Stomach (tissue), 9 donors: ENCODE results near the gene SEC61G. TPM values are rescaled to one million over a fixed set of nuclear protein-coding genes. Genes with fewer than 3 reads are reported as not detected.

ENCODE experiments used
- DNase-seq, 2 donors: peaks; one replicate each; pipeline versions ENCODE4 v3.0.0 to v3.0.0-alpha.2; 2013 to 2019
- H3K27ac ChIP-seq, 5 donors: fragments of 200-600 bp in 4 of 5; sonication (generic) in 4 of 5; one replicate each; pipeline ENCODE4 v1.5.1; 2013 to 2019; ENCODE audit warnings: mild to moderate bottlenecking in 1 of 5, moderate library complexity in 1 of 5
- H3K27me3 ChIP-seq, 3 donors: fragments of 200-600 bp; sonication (generic); one replicate each; pipeline ENCODE4 v1.5.1; 2017 to 2019; ENCODE audit warnings: mixed run types in 1 of 3
- H3K36me3 ChIP-seq, 4 donors: fragments of 200-600 bp; sonication (generic); 1 replicate in 3 of 4; 2 replicates in 1 of 4; pipeline ENCODE4 v1.5.1; 2016 to 2019
- H3K4me1 ChIP-seq, 4 donors: fragments of 200-600 bp; sonication (generic); one replicate each; pipeline ENCODE4 v1.5.1; 2016 to 2019
- H3K4me3 ChIP-seq, 4 donors: fragments of 200-600 bp; sonication (generic) in 3 of 4; one replicate each; pipeline ENCODE4 v1.5.1; 2016 to 2019; ENCODE audit warnings: mild to moderate bottlenecking in 1 of 4
- H3K9me3 ChIP-seq, 4 donors: fragments of 200-600 bp; sonication (generic); one replicate each; pipeline ENCODE4 v1.5.1; 2016 to 2019
- CTCF ChIP-seq, 7 experiments: fragments of 450-650 bp in 4 of 7; fragments of 200-600 bp in 3 of 7; sonication (generic) in 3 of 7; IDR thresholded peaks; one replicate each; pipeline ENCODE4 v1.5.1; 2016 to 2019; ENCODE audit warnings: antibody characterized with exemption in 7 of 7, control low read depth in 2 of 7, mild to moderate bottlenecking in 1 of 7
- EP300 ChIP-seq: sonication (generic); formaldehyde crosslinking; IDR thresholded peaks from one replicate; pipeline ENCODE4 v1.6.1; 2017; ENCODE audit warnings: antibody characterized with exemption
- POLR2A ChIP-seq, 4 donors: fragments of 450-650 bp; IDR thresholded peaks; one replicate each; pipeline ENCODE4 v1.6.1; 2016; ENCODE audit warnings: antibody characterized with exemption in 4 of 4, control low read depth in 2 of 4, mild to moderate bottlenecking in 1 of 4, moderate library complexity in 1 of 4
- POLR2AphosphoS5 ChIP-seq, 3 donors: sonication (generic); formaldehyde crosslinking; IDR thresholded peaks; one replicate each; pipeline ENCODE4 v1.6.1; 2016; ENCODE audit warnings: antibody characterized with exemption in 3 of 3
- WGBS, 5 donors: extraction: QIAGEN DNeasy Blood & Tissue Kit in 3 of 5; methylation state at CpG; one replicate each; pipeline versions ENCODE4 v1.1.5 to v1.1.7; 2013 to 2018; 5-methylcytosine and 5-hydroxymethylcytosine counted together
- intact Hi-C: fragments of 100-400 bp; cut with DNase I; formaldehyde crosslinking; loops from one replicate; pipeline ENCODE4 v1.15.1; 2023; ENCODE audit warnings: low total_unique reads
- polyA plus RNA-seq, 3 donors: library from polyadenylated mRNA; stranded (reverse); fragments of 200-250 nt; gene quantifications; one replicate each; pipeline ENCODE4 v1.2.3, GENCODE V29; 2013
- total RNA-seq, 5 donors: library from RNA; depleted of rRNA; stranded (reverse); fragments of >200 nt; gene quantifications; one replicate each; pipeline versions ENCODE4 v1.1.0 to v1.2.3, GENCODE V29; 2014 to 2016
- donor health status: healthy with polysubstance abuse.
- donor health status: Bipolar disorder and iron deficiency.
- donor health status: healthy.

The SEC61G gene
- total and polyA plus RNA-seq, 8 donors: 0.87 to 488 (median 135) TPM

GRCh38 chr7:54769203-54769602 is 10.2 kb upstream of the SEC61G start:
- Histone ChIP-seq H3K36me3 (no peaks in the 10 kb centered on the region), H3K4me3 (no peak overlapping the region), H3K27me3 (peaks cover 0 to 22% (median 0%) of the 10 kb centered on the region in 3 donors), H3K27ac (no peak overlapping the region), H3K4me1 (peaks cover 0 to 9% (median 4%) of the 10 kb centered on the region in 4 donors), H3K9me3 (no peaks in the 10 kb centered on the region)
- 77 to 94% (median 90%) methylated on average over 2 of the region's 2 CpGs for WGBS, 5 donors
- TF ChIP-seq EP300 (no peak), POLR2AphosphoS5 (IDR thresholded peaks at IDR 0.05) (no peak), POLR2A (IDR thresholded peaks at IDR 0.05) (no peak), CTCF (IDR thresholded peaks at IDR 0.05) (no peak)
- no peak for DNase-seq
- intact Hi-C loops: no loop called here

- 90 to 94% (median 92%) methylated on average over 9 of the region's 9 CpGs for WGBS, 5 donors
- no peak for TF ChIP-seq CTCF (IDR thresholded peaks at IDR 0.05)
- no peak for TF ChIP-seq EP300
- no peak for TF ChIP-seq POLR2A (IDR thresholded peaks at IDR 0.05)
- TF ChIP-seq POLR2AphosphoS5 (IDR thresholded peaks at IDR 0.05): no peak
- no peak overlapping the region for H3K27ac ChIP-seq
- no peak overlapping the region for H3K4me3 ChIP-seq
- DNase-seq: no peak
- peaks cover 0 to 4% (median 1%) of the 10 kb centered on the region in 4 donors for H3K4me1 ChIP-seq
- H3K36me3 ChIP-seq: no peaks in the 10 kb centered on the region
- H3K9me3 ChIP-seq: no peaks in the 10 kb centered on the region
- intact Hi-C loops: no loop called here
- H3K27me3 ChIP-seq: peaks cover 0 to 22% (median 0%) of the 10 kb centered on the region in 3 donors
Observed at GRCh38 chr7:54764861-54765260, 5.8 kb upstream of the SEC61G start.

GRCh38 chr7:54757711-54758110 is 1.3 kb downstream of the SEC61G start:
- no peaks in the 10 kb centered on the region for H3K27me3 ChIP-seq
- no peak for DNase-seq
- intact Hi-C loops: no loop called here
- peaks cover 5 to 47% (median 29%) of the 10 kb centered on the region in 4 donors for H3K4me1 ChIP-seq
- peaks cover 0 to 31% (median 30%) of the 10 kb centered on the region in 4 donors for H3K36me3 ChIP-seq
- TF ChIP-seq POLR2AphosphoS5 (IDR thresholded peaks at IDR 0.05): no peak
- 41 to 63% (median 50%) methylated on average over 6 of the region's 6 CpGs for WGBS, 5 donors
- H3K27ac ChIP-seq: no peak overlapping the region
- peak overlapping the region; percentile 80 to 95 (median 92) for H3K4me3 ChIP-seq
- no peaks in the 10 kb centered on the region for H3K9me3 ChIP-seq

- 77 to 92% (median 88%) methylated on average over 6 of the region's 6 CpGs for WGBS, 5 donors
- H3K9me3 ChIP-seq: no peaks in the 10 kb centered on the region
- intact Hi-C loops: no loop called here
- TF ChIP-seq CTCF (IDR thresholded peaks at IDR 0.05) (no peak), POLR2A (IDR thresholded peaks at IDR 0.05) (no peak), POLR2AphosphoS5 (IDR thresholded peaks at IDR 0.05) (no peak), EP300 (no peak)
- peaks cover 0 to 5% (median 1%) of the 10 kb centered on the region in 4 donors for H3K4me1 ChIP-seq
- H3K27ac ChIP-seq: no peak overlapping the region
- H3K4me3 ChIP-seq: no peak overlapping the region
- no peaks in the 10 kb centered on the region for H3K27me3 ChIP-seq
- H3K36me3 ChIP-seq: peaks cover 36 to 80% (median 74%) of the 10 kb centered on the region in 4 donors
- no peak for DNase-seq
Observed at GRCh38 chr7:54749200-54749599, 9.8 kb downstream of the SEC61G start.

GRCh38 chr7:54747234-54747633 is 11.8 kb downstream of the SEC61G start:
- H3K36me3 ChIP-seq: peaks cover 36 to 60% (median 55%) of the 10 kb centered on the region in 4 donors
- no peak overlapping the region for H3K27ac ChIP-seq
- no peak for TF ChIP-seq EP300
- no peak for TF ChIP-seq POLR2AphosphoS5 (IDR thresholded peaks at IDR 0.05)
- no peak for TF ChIP-seq CTCF (IDR thresholded peaks at IDR 0.05)
- H3K9me3 ChIP-seq: no peaks in the 10 kb centered on the region
- no peak for DNase-seq
- H3K4me3 ChIP-seq: no peak overlapping the region
- H3K4me1 ChIP-seq: no peaks in the 10 kb centered on the region
- WGBS, 5 donors: 94 to 97% (median 96%) methylated on average over 5 of the region's 5 CpGs
- intact Hi-C loops: no loop called here
- no peaks in the 10 kb centered on the region for H3K27me3 ChIP-seq
